Thymus (tissue), 11 donors: ENCODE data around the gene VPS45. TPM values are rescaled to one million over a fixed set of nuclear protein-coding genes. Genes with fewer than 3 reads are reported as not detected.

Experiments used
- DNase-seq, 9 donors: peaks; one replicate each; pipeline ENCODE4 v3.0.0-alpha.2; 2013; ENCODE audit warnings: low spot score in 9 of 9, low read depth in 6 of 9, missing footprints in 1 of 9
- H3K27ac ChIP-seq, 2 donors: one replicate each; pipeline ENCODE4 v1.5.1; 2013; ENCODE audit warnings: control low read depth in 1 of 2, low read depth in 1 of 2, low read length in 1 of 2, mild to moderate bottlenecking in 1 of 2, moderate library complexity in 1 of 2
- H3K27me3 ChIP-seq, 2 donors: one replicate each; pipeline ENCODE4 v1.5.1; 2013; ENCODE audit warnings: low read length in 1 of 2; ENCODE audit not compliant: control insufficient read depth in 2 of 2, insufficient read depth in 1 of 2
- H3K36me3 ChIP-seq, 2 donors: one replicate each; pipeline ENCODE4 v1.5.1; 2013; ENCODE audit warnings: low read length in 1 of 2, mild to moderate bottlenecking in 1 of 2, moderate library complexity in 1 of 2; ENCODE audit not compliant: control insufficient read depth in 2 of 2, insufficient read depth in 2 of 2
- H3K4me1 ChIP-seq, 2 donors: one replicate each; pipeline ENCODE4 v1.5.1; 2013; ENCODE audit warnings: low read length in 2 of 2; ENCODE audit not compliant: control insufficient read depth in 2 of 2, insufficient read depth in 2 of 2
- H3K4me3 ChIP-seq, 2 donors: one replicate each; pipeline ENCODE4 v1.5.1; 2013; ENCODE audit warnings: low read length in 2 of 2, control low read depth in 1 of 2, mild to moderate bottlenecking in 1 of 2
- H3K9me3 ChIP-seq, 2 donors: one replicate each; pipeline ENCODE4 v1.5.1; 2013; ENCODE audit warnings: low read length in 1 of 2, mild to moderate bottlenecking in 1 of 2; ENCODE audit not compliant: control insufficient read depth in 2 of 2, insufficient read depth in 1 of 2
- WGBS: extraction: QIAGEN DNeasy Blood & Tissue Kit; methylation state at CpG from one replicate; pipeline ENCODE4 v1.1.7; 2013; 5-methylcytosine and 5-hydroxymethylcytosine counted together
- polyA plus RNA-seq: library from polyadenylated mRNA; stranded (reverse); fragments of 200-250 nt; gene quantifications from one replicate; pipeline ENCODE4 v1.2.3, GENCODE V29; 2013
- total RNA-seq: library from RNA; stranded (reverse); fragments of 120-200 nt; gene quantifications from one replicate; pipeline ENCODE4 v1.2.4, GENCODE V29; 2013
- donor health status: healthy.

The VPS45 gene
- total and polyA plus RNA-seq, 2 donors: 26.1 to 36.7 TPM

- H3K4me3 ChIP-seq: no peak overlapping the region
- no peaks in the 10 kb centered on the region for H3K27me3 ChIP-seq
- H3K36me3 ChIP-seq: peaks cover 7 to 8% of the 10 kb centered on the region in 2 donors
- peak overlapping the region in 1 of 2 donors; percentile 21 for H3K27ac ChIP-seq
- no peak for DNase-seq
- peaks cover 13 to 57% of the 10 kb centered on the region in 2 donors for H3K4me1 ChIP-seq
- H3K9me3 ChIP-seq: no peaks in the 10 kb centered on the region
- 99% methylated on average over 5 of the region's 5 CpGs for WGBS
These were observed 96.6 kb downstream of the VPS45 start for GRCh38 chr1:150164224-150164623.

- peak overlapping the region in 1 of 2 donors; percentile 34 for H3K27ac ChIP-seq
- DNase-seq: no peak
- H3K9me3 ChIP-seq: no peaks in the 10 kb centered on the region
- no peaks in the 10 kb centered on the region for H3K27me3 ChIP-seq
- peaks cover 2% of the 10 kb centered on the region in 2 donors for H3K36me3 ChIP-seq
- peaks cover 13 to 52% of the 10 kb centered on the region in 2 donors for H3K4me1 ChIP-seq
- H3K4me3 ChIP-seq: no peak overlapping the region
- 92% methylated on average over 5 of the region's 5 CpGs for WGBS
These were observed 97.2 kb downstream of the VPS45 start for GRCh38 chr1:150164779-150165178.

DNA sequence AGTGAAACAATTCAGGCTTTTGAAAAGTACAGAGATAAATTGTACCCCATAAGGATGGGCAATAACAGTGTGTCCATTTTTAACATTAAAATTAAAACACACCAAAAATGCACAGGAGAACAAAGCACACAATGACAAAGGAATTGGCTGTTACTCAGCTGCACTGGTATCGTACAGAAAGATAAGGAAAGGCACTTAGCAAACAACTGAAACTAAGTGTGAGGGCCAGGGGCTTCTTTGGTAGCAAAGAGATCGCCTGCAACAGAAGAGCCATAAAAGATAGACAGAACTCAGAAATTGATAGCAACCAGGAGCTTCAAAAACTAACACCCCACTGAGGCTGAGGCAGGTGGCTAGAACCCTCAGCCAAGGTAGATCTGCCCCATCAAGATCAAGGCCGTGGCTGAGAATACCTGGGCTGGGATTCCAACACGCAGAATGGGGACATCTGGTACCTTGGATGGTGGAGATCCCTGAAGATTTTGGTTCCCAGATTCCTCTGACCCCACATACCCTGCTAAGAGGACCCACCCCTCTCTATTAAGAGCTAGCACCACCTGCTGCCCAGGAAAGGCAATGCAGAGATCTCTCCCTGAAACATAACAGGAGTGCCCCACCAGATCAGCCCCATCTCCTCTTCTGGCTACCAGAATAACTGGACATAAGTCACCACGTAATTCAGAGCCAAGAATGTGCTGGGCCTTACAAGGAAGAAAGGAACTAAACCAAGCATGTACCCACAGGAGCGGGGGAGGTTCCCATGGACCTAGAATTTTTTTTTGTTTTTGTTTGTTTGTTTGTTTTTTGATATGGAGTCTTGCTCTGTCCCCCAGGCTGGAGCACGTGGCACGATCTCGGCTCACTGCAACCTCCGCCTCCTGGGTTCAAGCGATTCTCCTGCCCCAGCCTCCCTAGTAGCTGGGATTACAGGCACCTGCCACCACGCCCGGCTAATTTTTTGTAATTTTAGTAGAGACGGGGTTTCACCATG, 98.3 kb downstream of the VPS45 start:
- Histone ChIP-seq H3K27me3 (no peaks in the 10 kb centered on the region), H3K4me3 (no peak overlapping the region), H3K27ac (peak overlapping the region in 1 of 2 donors; percentile 19), H3K9me3 (no peaks in the 10 kb centered on the region), H3K36me3 (no peaks in the 10 kb centered on the region), H3K4me1 (peaks cover 10 to 41% of the 10 kb centered on the region in 2 donors)
- WGBS: 78% methylated on average over 14 of the region's 14 CpGs
- DNase-seq: peak in 2 of 9 donors; percentile 60 to 73

DNA sequence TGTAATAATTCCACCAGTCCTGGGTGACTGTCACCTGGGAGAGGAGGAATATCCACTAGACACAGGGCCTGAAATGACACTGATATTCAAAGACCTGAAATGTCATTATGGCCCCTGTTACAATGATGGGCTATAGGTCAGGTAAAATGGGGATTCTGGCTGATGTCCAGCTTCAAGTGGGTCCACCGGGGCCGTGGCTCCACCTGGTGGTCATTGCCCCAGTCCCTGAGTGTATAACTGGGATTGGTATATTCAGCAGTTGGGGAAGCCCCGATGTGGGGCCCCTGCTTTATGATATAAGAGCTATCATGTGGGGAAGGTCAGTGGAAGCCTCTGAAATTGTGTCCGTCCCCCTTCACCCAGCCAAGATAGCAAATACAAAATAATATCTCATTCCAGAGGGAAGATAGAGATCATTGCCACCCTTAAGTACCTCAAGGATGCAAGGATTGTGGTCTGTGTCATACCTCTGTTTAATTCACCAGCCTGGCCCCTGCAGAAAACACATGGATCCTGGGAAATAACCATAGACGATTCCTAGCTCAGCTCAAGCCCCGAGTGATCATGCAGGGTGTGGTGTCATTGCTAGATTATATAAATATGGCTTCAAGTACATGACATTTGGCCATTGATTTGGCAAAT, 101.5 kb downstream of the VPS45 start:
- DNase-seq: no peak
- WGBS: 41% methylated on average over 6 of the region's 6 CpGs
- no peaks in the 10 kb centered on the region for H3K36me3 ChIP-seq
- H3K4me3 ChIP-seq: no peak overlapping the region
- H3K27me3 ChIP-seq: no peaks in the 10 kb centered on the region
- H3K27ac ChIP-seq: no peak overlapping the region
- H3K4me1 ChIP-seq: peaks cover 0 to 11% of the 10 kb centered on the region in 2 donors
- H3K9me3 ChIP-seq: no peaks in the 10 kb centered on the region

DNA sequence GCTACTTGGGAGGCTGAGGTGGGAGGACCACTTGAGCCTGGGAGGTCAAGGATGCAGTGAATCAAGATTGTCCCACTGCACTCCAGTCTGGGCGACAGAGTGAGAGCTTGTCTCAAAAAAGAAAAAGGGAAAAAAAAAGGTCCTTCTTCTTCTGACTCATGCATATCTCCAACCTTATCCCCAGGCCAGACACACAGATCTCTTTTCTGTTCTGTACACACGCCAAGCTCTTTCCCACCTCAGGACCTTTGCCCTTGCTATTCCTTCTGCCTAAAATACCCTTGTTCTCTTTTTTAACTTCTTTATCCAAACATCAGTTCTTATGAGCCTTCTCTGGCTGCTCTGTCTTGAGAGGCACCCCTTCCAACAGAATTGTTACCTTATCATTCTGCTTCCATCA, 104.2 kb downstream of the VPS45 start:
- Histone ChIP-seq H3K9me3 (no peaks in the 10 kb centered on the region), H3K4me3 (no peak overlapping the region), H3K36me3 (no peaks in the 10 kb centered on the region), H3K27ac (no peak overlapping the region), H3K4me1 (no peaks in the 10 kb centered on the region), H3K27me3 (no peaks in the 10 kb centered on the region)
- DNase-seq: no peak
- WGBS: 96% methylated on average over 2 of the region's 2 CpGs

- H3K4me1 ChIP-seq: no peaks in the 10 kb centered on the region
These were observed 105.6 kb downstream of the VPS45 start for GRCh38 chr1:150173141-150173585.

GRCh38 chr1:150176593-150176992, 109.0 kb downstream of the VPS45 start:
- no peak for DNase-seq
- Histone ChIP-seq H3K4me3 (no peak overlapping the region), H3K27ac (no peak overlapping the region), H3K4me1 (no peaks in the 10 kb centered on the region), H3K9me3 (no peaks in the 10 kb centered on the region), H3K36me3 (no peaks in the 10 kb centered on the region), H3K27me3 (no peaks in the 10 kb centered on the region)
- 95% methylated on average over 3 of the region's 3 CpGs for WGBS

More at GRCh38 chr1:150173141-150173585, 105.6 kb downstream of the VPS45 start:
- DNase-seq: no peak
- Histone ChIP-seq H3K4me3 (no peak overlapping the region), H3K9me3 (no peaks in the 10 kb centered on the region), H3K36me3 (no peaks in the 10 kb centered on the region), H3K27ac (no peak overlapping the region), H3K27me3 (no peaks in the 10 kb centered on the region)
- WGBS: 97% methylated on average over 7 of the region's 7 CpGs

- H3K27me3 ChIP-seq: no peaks in the 10 kb centered on the region
- no peaks in the 10 kb centered on the region for H3K9me3 ChIP-seq
- no peaks in the 10 kb centered on the region for H3K4me1 ChIP-seq
- no peak overlapping the region for H3K27ac ChIP-seq
- no peaks in the 10 kb centered on the region for H3K36me3 ChIP-seq
- H3K4me3 ChIP-seq: no peak overlapping the region
- DNase-seq: no peak
These were observed 111.0 kb downstream of the VPS45 start for GRCh38 chr1:150178548-150178947.

GRCh38 chr1:150179867-150180266, 112.3 kb downstream of the VPS45 start:
- Histone ChIP-seq H3K9me3 (no peaks in the 10 kb centered on the region), H3K27me3 (no peaks in the 10 kb centered on the region), H3K27ac (no peak overlapping the region), H3K36me3 (no peaks in the 10 kb centered on the region), H3K4me1 (no peaks in the 10 kb centered on the region), H3K4me3 (no peak overlapping the region)
- DNase-seq: no peak
- WGBS: 96% methylated on average over 7 of the region's 7 CpGs
